Mucosa of stomach (tissue), 1 donor: ENCODE measurements around the gene DRGX.

Experiments used
- H3K27me3 ChIP-seq: one replicate; pipeline ENCODE4 v1.7.0; 2013; ENCODE audit warnings: mild to moderate bottlenecking, low read length; ENCODE audit not compliant: control insufficient read depth, insufficient read depth
- H3K36me3 ChIP-seq: one replicate; pipeline ENCODE4 v1.7.0; 2013; ENCODE audit warnings: low read length; ENCODE audit not compliant: control insufficient read depth, insufficient read depth
- H3K4me1 ChIP-seq: one replicate; pipeline ENCODE4 v1.7.0; 2013; ENCODE audit warnings: mild to moderate bottlenecking, low read length; ENCODE audit not compliant: control insufficient read depth, insufficient read depth
- H3K4me3 ChIP-seq: one replicate; pipeline ENCODE4 v1.7.0; 2013; ENCODE audit warnings: low read length
- H3K9ac ChIP-seq: one replicate; pipeline ENCODE4 v1.7.0; 2013; ENCODE audit warnings: mild to moderate bottlenecking, low read length, moderate library complexity
- H3K9me3 ChIP-seq: one replicate; pipeline ENCODE4 v1.7.0; 2013; ENCODE audit warnings: mild to moderate bottlenecking, low read length, moderate library complexity; ENCODE audit not compliant: control insufficient read depth
- donor health status: Pancreatic carcinoma.

DRGX gene

GRCh38 chr10:49325131-49325915, 70.6 kb downstream of the DRGX start:
- no peak overlapping the region for H3K9ac ChIP-seq
- no peaks in the 10 kb centered on the region for H3K9me3 ChIP-seq
- H3K36me3 ChIP-seq, result no peaks in the 10 kb centered on the region
- no peaks in the 10 kb centered on the region for H3K4me1 ChIP-seq
- no peak overlapping the region for H3K4me3 ChIP-seq
- H3K27me3 ChIP-seq, result no peaks in the 10 kb centered on the region

- no peaks in the 10 kb centered on the region for H3K4me1 ChIP-seq
- no peaks in the 10 kb centered on the region for H3K36me3 ChIP-seq
- H3K9me3 ChIP-seq, result no peaks in the 10 kb centered on the region
- no peak overlapping the region for H3K9ac ChIP-seq
- H3K4me3 ChIP-seq, result no peak overlapping the region
- no peaks in the 10 kb centered on the region for H3K27me3 ChIP-seq
Observed at GRCh38 chr10:49324711-49325110, 71.2 kb downstream of the DRGX start.

- Histone ChIP-seq H3K27me3 (no peaks in the 10 kb centered on the region), H3K4me1 (no peaks in the 10 kb centered on the region), H3K9ac (no peak overlapping the region), H3K4me3 (no peak overlapping the region), H3K36me3 (no peaks in the 10 kb centered on the region), H3K9me3 (no peaks in the 10 kb centered on the region)
Observed at GRCh38 chr10:49323896-49324270, 72.0 kb downstream of the DRGX start.

GRCh38 chr10:49323171-49323895, 72.6 kb downstream of the DRGX start:
- no peaks in the 10 kb centered on the region for H3K36me3 ChIP-seq
- H3K9ac ChIP-seq, result no peak overlapping the region
- H3K4me3 ChIP-seq, result no peak overlapping the region
- H3K9me3 ChIP-seq, result no peaks in the 10 kb centered on the region
- no peaks in the 10 kb centered on the region for H3K4me1 ChIP-seq
- H3K27me3 ChIP-seq, result no peaks in the 10 kb centered on the region

GRCh38 chr10:49322371-49323170, 73.3 kb downstream of the DRGX start:
- H3K9me3 ChIP-seq, result no peaks in the 10 kb centered on the region
- H3K9ac ChIP-seq, result no peak overlapping the region
- no peaks in the 10 kb centered on the region for H3K27me3 ChIP-seq
- no peaks in the 10 kb centered on the region for H3K4me1 ChIP-seq
- no peaks in the 10 kb centered on the region for H3K36me3 ChIP-seq
- no peak overlapping the region for H3K4me3 ChIP-seq

GRCh38 chr10:49321021-49321420, 74.9 kb downstream of the DRGX start:
- Histone ChIP-seq H3K4me1 (no peaks in the 10 kb centered on the region), H3K4me3 (no peak overlapping the region), H3K9me3 (no peaks in the 10 kb centered on the region), H3K9ac (no peak overlapping the region), H3K36me3 (no peaks in the 10 kb centered on the region), H3K27me3 (no peaks in the 10 kb centered on the region)

- Histone ChIP-seq H3K9ac (no peak overlapping the region), H3K36me3 (no peaks in the 10 kb centered on the region), H3K9me3 (no peaks in the 10 kb centered on the region), H3K27me3 (no peaks in the 10 kb centered on the region), H3K4me1 (no peaks in the 10 kb centered on the region), H3K4me3 (no peak overlapping the region)
Observed at GRCh38 chr10:49320191-49320590, 75.7 kb downstream of the DRGX start.

- no peak overlapping the region for H3K9ac ChIP-seq
- no peaks in the 10 kb centered on the region for H3K27me3 ChIP-seq
- H3K4me1 ChIP-seq, result no peaks in the 10 kb centered on the region
- H3K4me3 ChIP-seq, result no peak overlapping the region
- H3K36me3 ChIP-seq, result no peaks in the 10 kb centered on the region
- no peaks in the 10 kb centered on the region for H3K9me3 ChIP-seq
Observed at GRCh38 chr10:49319206-49319605, 76.7 kb downstream of the DRGX start.

- H3K36me3 ChIP-seq, result no peaks in the 10 kb centered on the region
- no peaks in the 10 kb centered on the region for H3K9me3 ChIP-seq
- H3K4me1 ChIP-seq, result no peaks in the 10 kb centered on the region
- H3K4me3 ChIP-seq, result no peak overlapping the region
- H3K27me3 ChIP-seq, result no peaks in the 10 kb centered on the region
- no peak overlapping the region for H3K9ac ChIP-seq
Observed at GRCh38 chr10:49318755-49319154, 77.1 kb downstream of the DRGX start.

GRCh38 chr10:49318028-49318427, 77.9 kb downstream of the DRGX start:
- no peaks in the 10 kb centered on the region for H3K27me3 ChIP-seq
- H3K9ac ChIP-seq, result no peak overlapping the region
- H3K4me1 ChIP-seq, result no peaks in the 10 kb centered on the region
- H3K36me3 ChIP-seq, result no peaks in the 10 kb centered on the region
- no peaks in the 10 kb centered on the region for H3K9me3 ChIP-seq
- H3K4me3 ChIP-seq, result no peak overlapping the region

GRCh38 chr10:49314806-49315205, 81.1 kb downstream of the DRGX start:
- Histone ChIP-seq H3K36me3 (no peaks in the 10 kb centered on the region), H3K4me3 (no peak overlapping the region), H3K4me1 (no peaks in the 10 kb centered on the region), H3K27me3 (no peaks in the 10 kb centered on the region), H3K9me3 (no peaks in the 10 kb centered on the region), H3K9ac (no peak overlapping the region)
